HepG2 (cell line): ENCODE results near the gene GPR137. TPM values are rescaled to one million over a fixed set of nuclear protein-coding genes. Genes with fewer than 3 reads are reported as not detected.
A peak's percentile ranks its signal among the peaks of the same experiment; 100 is the strongest.
"Not testable (repeated sequence)": the region's sequence is repeated elsewhere in the genome, so short reads cannot be mapped to it uniquely, and the experiment has no call there.

ENCODE experiments used
- ATAC-seq: fragments of 200-7000 bp; cut with Tn5 transposase; 3 replicates; pipeline ENCODE4 v1.9.1; 2020; ENCODE audit warnings: mild to moderate bottlenecking, moderate library complexity
- BruUV-seq: library from RNA; stranded (reverse); fragments of 400-500 nt; replicated peaks from 2 replicates; lab custom pipeline; 2021; lab: Mats Ljungman, UMichigan
- CTCF ChIA-PET: fragments of 300-600 bp; formaldehyde crosslinking; extraction: SDS; loops from one replicate; lab custom pipeline; 2021; ENCODE audit warnings: low total read pairs, inconsistent platforms, low intra/inter-chr PET ratio; lab: Yijun Ruan, JAX
- POLR2A ChIA-PET: fragments of 350-600 bp; sonication (Branson Sonifier 250); formaldehyde crosslinking; loops from one replicate; lab custom pipeline; 2020; ENCODE audit warnings: antibody characterized with exemption, inconsistent platforms; lab: Yijun Ruan, JAX
- DNase-seq: peaks from one replicate; pipeline ENCODE4 v3.0.0-alpha.2; 2015; ENCODE audit warnings: low spot score
- FAIRE-seq: peaks from 3 replicates; lab custom pipeline; 2011; peaks lifted over from hg19 to GRCh38; lab: Jason Lieb, UNC
- H2AFZ ChIP-seq: one replicate; pipeline ENCODE4 v1.6.1; 2011; ENCODE audit warnings: low read length, inconsistent platforms
- H3K27ac ChIP-seq: fragments of 300-600 bp; 3 replicates; pipeline ENCODE4 v1.8.0; 2011; ENCODE audit warnings: mixed run types, mild to moderate bottlenecking, mixed read lengths, low read length, inconsistent platforms; ENCODE audit not compliant: insufficient read depth; ENCODE audit errors: extremely low read length
- H3K27me3 ChIP-seq, 2 experiments: fragments of 200-600 bp in 1 of 2; 2 replicates in 1 of 2; 3 replicates in 1 of 2; pipeline versions ENCODE4 v1.6.0 to v1.8.0; 2011; ENCODE audit warnings: low read length in 2 of 2, mild to moderate bottlenecking in 2 of 2, moderate library complexity in 2 of 2, inconsistent platforms in 1 of 2; ENCODE audit not compliant: insufficient read depth in 2 of 2, control insufficient read depth in 1 of 2
- H3K36me3 ChIP-seq, 2 experiments: fragments of 200-600 bp in 1 of 2; replicated peaks in 1 of 2; 2 replicates in 1 of 2; 3 replicates in 1 of 2; pipeline versions ENCODE4 v1.5.1 to v1.8.0; 2011; ENCODE audit warnings: low read length in 2 of 2, inconsistent platforms in 1 of 2; ENCODE audit not compliant: insufficient read depth in 2 of 2, control insufficient read depth in 1 of 2
- H3K4me1 ChIP-seq: 2 replicates; pipeline ENCODE4 v1.5.1; 2012; ENCODE audit warnings: low read length, inconsistent platforms; ENCODE audit not compliant: insufficient read depth
- H3K4me2 ChIP-seq: 2 replicates; pipeline ENCODE4 v1.6.0; 2011; ENCODE audit warnings: low read depth, low read length, inconsistent platforms
- H3K4me3 ChIP-seq, 3 experiments: fragments of 200-600 bp in 1 of 3; sonication (generic), shearing (Covaris generic) in 1 of 3; replicated peaks in 1 of 3; 2 replicates each; pipeline ENCODE4 v1.5.1; 2011 to 2016; ENCODE audit warnings: low read length in 3 of 3, inconsistent platforms in 2 of 3, low read depth in 2 of 3, mild to moderate bottlenecking in 2 of 3, control low read depth in 1 of 3, mixed read lengths in 1 of 3; ENCODE audit not compliant: insufficient read depth in 1 of 3
- H3K79me2 ChIP-seq: one replicate; pipeline ENCODE4 v1.6.1; 2011; ENCODE audit warnings: low read length, inconsistent platforms; ENCODE audit not compliant: insufficient read depth
- H3K9ac ChIP-seq: 2 replicates; pipeline ENCODE4 v1.6.0; 2011; ENCODE audit warnings: mild to moderate bottlenecking, low read depth, low read length, inconsistent platforms; ENCODE audit not compliant: insufficient read depth
- H3K9me3 ChIP-seq: 2 replicates; pipeline ENCODE4 v1.5.1; 2012; ENCODE audit warnings: mild to moderate bottlenecking, low read length
- H4K20me1 ChIP-seq: 2 replicates; pipeline ENCODE4 v1.6.0; 2011; ENCODE audit warnings: inconsistent platforms, mild to moderate bottlenecking, low read length, moderate library complexity; ENCODE audit not compliant: insufficient read depth
- AGO2 ChIP-seq: fragments of 200-400 bp; formaldehyde crosslinking; optimal IDR thresholded peaks from 2 replicates; pipeline ENCODE3; 2017; ENCODE audit warnings: mild to moderate bottlenecking, low read depth, low read length, moderate library complexity
- ASH2L ChIP-seq: fragments of 300-600, 200-600 bp; sonication (generic); IDR thresholded peaks from 2 replicates; pipeline ENCODE4 v1.7.0; 2017; ENCODE audit warnings: low read depth, mild to moderate bottlenecking, moderate library complexity, mixed read lengths, low read length; ENCODE audit not compliant: insufficient read length
- CSRNP1 ChIP-seq: sonication (generic); formaldehyde crosslinking; IDR thresholded peaks from 2 replicates; pipeline ENCODE4 v1.8.1; 2023; ENCODE audit warnings: mild to moderate bottlenecking, missing genetic modification reagents
- CTCF ChIP-seq: sonication (generic); formaldehyde crosslinking; IDR thresholded peaks from 2 replicates; pipeline ENCODE4 v1.5.0; 2020; ENCODE audit warnings: mild to moderate bottlenecking, missing genetic modification reagents, moderate library complexity
- HNRNPL ChIP-seq: fragments of 200-400 bp; formaldehyde crosslinking; IDR thresholded peaks from 2 replicates; pipeline ENCODE4 v1.6.1; 2017; ENCODE audit warnings: mild to moderate bottlenecking, low read depth, low read length
- RBFOX2 ChIP-seq: fragments of 200-400 bp; formaldehyde crosslinking; IDR thresholded peaks from 2 replicates; pipeline ENCODE4 v1.6.1; 2017; ENCODE audit warnings: low read depth, mild to moderate bottlenecking, low read length
- ZNF263 ChIP-seq: sonication (generic); formaldehyde crosslinking; IDR thresholded peaks from 2 replicates; pipeline ENCODE4 v1.4.0; 2020; ENCODE audit warnings: missing genetic modification reagents
- ZNF331 ChIP-seq: sonication (generic); formaldehyde crosslinking; IDR thresholded peaks from 2 replicates; pipeline ENCODE4 v1.4.0; 2020; ENCODE audit warnings: missing genetic modification reagents
- ZNF720 ChIP-seq: sonication (generic); formaldehyde crosslinking; IDR thresholded peaks from 2 replicates; pipeline ENCODE4 v1.4.0; 2020; ENCODE audit warnings: missing genetic modification reagents
- WGBS: methylation state at CpG from one replicate; pipeline ENCODE4 v1.1.6; 2017; ENCODE audit warnings: low lambda C conversion rate; 5-methylcytosine and 5-hydroxymethylcytosine counted together
- in situ Hi-C: cut with HindIII; loops from 2 replicates; pipeline ENCODE4 v1.10.0; 2017; ENCODE audit warnings: low pct_unique_long_range_greater_than_20kb; ENCODE audit not compliant: extremely low pct_ligation_motif_present
- intact Hi-C: fragments of 100-400 bp; cut with micrococcal nuclease; formaldehyde crosslinking; loops from one replicate; pipeline ENCODE4 v1.10.0; 2022; ENCODE audit not compliant: unreplicated experiment
- polyA plus RNA-seq, 8 experiments: library from polyadenylated mRNA; depleted of rRNA in 3 of 8; stranded (reverse) in 7 of 8; unstranded in 1 of 8; fragments of >200 nt; fragmentation: Illumina TruSeq in 4 of 8; extraction: Trizol in 4 of 8; gene quantifications; 2 replicates each; pipeline versions ENCODE4 v1.2.1 to v1.2.3, GENCODE V29; 2011 to 2016; ENCODE audit warnings: low read depth in 4 of 8, missing spikeins in 1 of 8, mixed read lengths in 1 of 8; ENCODE audit not compliant: insufficient read depth in 1 of 8
- total RNA-seq, 5 experiments: library from RNA; depleted of rRNA; stranded (reverse); fragments of >200 nt; fragmentation: Illumina TruSeq; extraction: Trizol; gene quantifications; 2 replicates each; pipeline ENCODE4 v1.2.3, GENCODE V29; 2016; ENCODE audit warnings: low read depth in 1 of 5

The GPR137 gene
- total and polyA plus RNA-seq, 2 of the 13 experiments (the other 11 are each of a cell fraction or from before 2014, with no cell fraction given): 8.5 to 13.2 TPM

- in situ Hi-C loops: not testable (repeated sequence)
- 80% methylated on average over 8 of the region's 25 CpGs for WGBS
- H3K4me2 ChIP-seq: peak overlapping the region; percentile 99
These were observed 30.2 kb downstream of the GPR137 start for GRCh38 chr11:64315667-64316526.

GRCh38 chr11:64316672-64317324, 31.1 kb downstream of the GPR137 start:
- intact Hi-C loops: loop anchor here (2.0 kb wide), 1 partner anchor 42 kb away; the partner anchor contains the start of gene RPS6KA4
- ATAC-seq (peak; percentile 12), FAIRE-seq (no peak), DNase-seq (peak; percentile 41)
- Histone ChIP-seq H3K4me1 (peaks cover 22% of the 10 kb centered on the region), H2AFZ (no peak overlapping the region), H3K9me3 (no peaks in the 10 kb centered on the region), H3K79me2 (peaks cover 15% of the 10 kb centered on the region), H3K27ac (peak overlapping the region; percentile 98), H3K27me3 (no peaks in the 10 kb centered on the region; a peak in 1 of 5 replicates), H3K9ac (peak overlapping the region; percentile 94), H4K20me1 (no peaks in the 10 kb centered on the region), H3K4me3 (peak overlapping the region; percentile 97 to 99 (median 99)), H3K36me3 (peaks cover 1 to 33% of the 10 kb centered on the region in 2 experiments; a peak in 3 of 5 replicates), H3K4me2 (peak overlapping the region; percentile 99)
- TSS peak; percentile 100 for BruUV-seq
- WGBS: 4% methylated on average over 13 of the region's 32 CpGs
- POLR2A ChIA-PET: interaction anchor here (0.8 to 4.5 kb wide), 17 partner anchors 11 to 462 kb away, joined by 3 to 103 read pairs (median 9); partner anchors contain the start of genes BAD, CATSPERZ, ESRRA and FKBP2
- in situ Hi-C loops: no loop called here
- CTCF ChIA-PET: no interaction called here
- TF ChIP-seq ZNF720 (CRISPR knock-in tag) (no peak), CTCF (peak; percentile 19; the same call in 1 of the 2 replicates), CSRNP1 (CRISPR knock-in tag) (0 out of 2 replicates have a peak, but pooled peaks have one; percentile 2), ZNF331 (CRISPR knock-in tag) (no peak), ASH2L (no peak), ZNF263 (peak; percentile 11; the same call in 1 of the 2 replicates)

More at GRCh38 chr11:64315667-64316526, 30.2 kb downstream of the GPR137 start:
- H2AFZ ChIP-seq, ATAC-seq, H4K20me1 ChIP-seq, H3K27me3 ChIP-seq, CTCF ChIA-PET, FAIRE-seq, BruUV-seq, DNase-seq, H3K9me3 ChIP-seq: not testable (repeated sequence)
- Histone ChIP-seq H3K79me2 (peaks cover 15% of the 10 kb centered on the region), H3K4me3 (peak overlapping the region; percentile 97 to 99 (median 99); a peak in 5 of 6 replicates), H3K36me3 (peaks cover 0 to 26% of the 10 kb centered on the region in 2 experiments; a peak in 3 of 5 replicates), H3K4me1 (peaks cover 25% of the 10 kb centered on the region), H3K27ac (peak overlapping the region; percentile 98), H3K9ac (peak overlapping the region; percentile 94)
- intact Hi-C loops: loop anchor here (2.0 kb wide), 1 partner anchor 43 kb away; the partner anchor contains the start of gene RPS6KA4
- TF ChIP-seq HNRNPL (peak; percentile 72; the same call in 1 of the 2 replicates), RBFOX2 (peak; percentile 69), AGO2 (peak; percentile 95)
- POLR2A ChIA-PET: interaction anchor here (2.1 to 4.5 kb wide), 6 partner anchors 10 to 129 kb away, joined by 12 to 103 read pairs (median 47); partner anchors contain the start of genes BAD, ESRRA, GPR137 and STIP1
